HG03064 (cell line): ENCODE results near the gene PRPF8.
"Not testable (repeated sequence)": the region's sequence is repeated elsewhere in the genome, so short reads cannot be mapped to it uniquely, and the experiment has no call there.

ENCODE experiments used
- ATAC-seq: cut with Tn5 transposase; IDR thresholded peaks from one replicate; pipeline ENCODE4 v1.9.1; 2021; ENCODE audit warnings: low read depth; ENCODE audit not compliant: unreplicated experiment

Gene PRPF8

GRCh38 chr17:1716912-1717695 is 32.4 kb upstream of the PRPF8 start:
- ATAC-seq: peak; percentile 36

GRCh38 chr17:1716076-1716911 is 31.6 kb upstream of the PRPF8 start:
- ATAC-seq: peak; percentile 75

- no peak for ATAC-seq
These were observed 31.1 kb upstream of the PRPF8 start for GRCh38 chr17:1715803-1716075.

GRCh38 chr17:1714980-1715802 is 30.5 kb upstream of the PRPF8 start:
- no peak for ATAC-seq

- ATAC-seq: no peak
These were observed 29.8 kb upstream of the PRPF8 start for GRCh38 chr17:1714427-1714979.

GRCh38 chr17:1713878-1714426 is 29.3 kb upstream of the PRPF8 start:
- ATAC-seq: no peak

GRCh38 chr17:1713160-1713877 is 28.7 kb upstream of the PRPF8 start:
- ATAC-seq: no peak

- no peak for ATAC-seq
These were observed 27.6 kb upstream of the PRPF8 start for GRCh38 chr17:1712271-1712670.

GRCh38 chr17:1711804-1712203 is 27.1 kb upstream of the PRPF8 start:
- ATAC-seq: no peak

- ATAC-seq: no peak
These were observed 26.3 kb upstream of the PRPF8 start for GRCh38 chr17:1710807-1711553.

GRCh38 chr17:1709971-1710806 is 25.5 kb upstream of the PRPF8 start, which contains the start of gene TLCD2:
Gene TLCD2 (minus strand): TSS chr17:1710377. CDS start chr17:1710242, 135 bp downstream.
- no peak for ATAC-seq

- no peak for ATAC-seq
These were observed 24.8 kb upstream of the PRPF8 start for GRCh38 chr17:1709403-1709951.

GRCh38 chr17:1708791-1709346 is 24.2 kb upstream of the PRPF8 start:
- ATAC-seq: not testable (repeated sequence)

- no peak for ATAC-seq
These were observed 22.4 kb upstream of the PRPF8 start for GRCh38 chr17:1707107-1707506.

GRCh38 chr17:1705004-1705403 is 20.3 kb upstream of the PRPF8 start:
- ATAC-seq: no peak

GRCh38 chr17:1703063-1703462 is 18.4 kb upstream of the PRPF8 start:
- no peak for ATAC-seq

GRCh38 chr17:1699891-1700290 is 15.2 kb upstream of the PRPF8 start:
- not testable (repeated sequence) for ATAC-seq

- no peak for ATAC-seq
These were observed 13.0 kb upstream of the PRPF8 start for GRCh38 chr17:1697681-1698080.
